OCI-LY1 (cell line): ENCODE results near the gene ASL.
"Not testable (repeated sequence)": the region's sequence is repeated elsewhere in the genome, so short reads cannot be mapped to it uniquely, and the experiment has no call there.

ENCODE experiments used
- CTCF ChIP-seq: fragments of 200-600 bp; sonication (generic), shearing (Covaris generic); IDR thresholded peaks from 2 replicates; pipeline ENCODE4 v1.5.1; 2017; ENCODE audit warnings: mild to moderate bottlenecking, antibody characterized with exemption, low read length, moderate library complexity, mixed read lengths
- EZH2 ChIP-seq: fragments of 200-600 bp; sonication (generic), shearing (Covaris generic); IDR thresholded peaks from 2 replicates; pipeline ENCODE4 v1.8.0; 2017; ENCODE audit warnings: borderline replicate concordance, mixed run types, mild to moderate bottlenecking, antibody characterized with exemption, low read length, moderate library complexity, mixed read lengths

- peak; percentile 22; the same call in 1 of the 2 replicates for TF ChIP-seq CTCF
- TF ChIP-seq EZH2 = not testable (repeated sequence)
These were observed 25.7 kb upstream of the ASL start for GRCh38 chr7:66049886-66050285.
